Muscle of back (tissue), 13 donors: ENCODE data around the gene PLCXD1. TPM values are rescaled to one million over a fixed set of nuclear protein-coding genes. Genes with fewer than 3 reads are reported as not detected.
"Not testable (repeated sequence)": the region's sequence is repeated elsewhere in the genome, so short reads cannot be mapped to it uniquely, and the experiment has no call there.

Source experiments
- DNase-seq, 3 donors: peaks; one replicate each; pipeline versions ENCODE4 v3.0.0 to v3.0.0-alpha.2; 2013
- long read RNA-seq, 9 donors: transcript quantifications; one replicate each; lab custom pipeline, GENCODE V29; 2026
- polyA plus RNA-seq, 10 donors: library from polyadenylated mRNA; unstranded; fragments of 120-200 nt; gene quantifications; one replicate each; pipeline ENCODE4 v1.2.1, GENCODE V29; 2013; ENCODE audit not compliant: insufficient read length in 10 of 10

Gene PLCXD1, protein sequence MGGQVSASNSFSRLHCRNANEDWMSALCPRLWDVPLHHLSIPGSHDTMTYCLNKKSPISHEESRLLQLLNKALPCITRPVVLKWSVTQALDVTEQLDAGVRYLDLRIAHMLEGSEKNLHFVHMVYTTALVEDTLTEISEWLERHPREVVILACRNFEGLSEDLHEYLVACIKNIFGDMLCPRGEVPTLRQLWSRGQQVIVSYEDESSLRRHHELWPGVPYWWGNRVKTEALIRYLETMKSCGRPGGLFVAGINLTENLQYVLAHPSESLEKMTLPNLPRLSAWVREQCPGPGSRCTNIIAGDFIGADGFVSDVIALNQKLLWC
- polyA plus RNA-seq, result 10 to 100 TPM; 10.7 to 25.5 (median 13.7) TPM
- long read RNA-seq, donor 1, partial matches to known transcripts, result 21 of 21 reads
- long read RNA-seq, donor 1, other reads (novel, unspliced or antisense), result 0 of 21 reads
- long read RNA-seq, donor 2, result 0 reads
- long read RNA-seq, donor 3, result 0 reads
- long read RNA-seq, donor 4, full-length matches to known transcripts, result 1 of 37 reads
- long read RNA-seq, donor 4, partial matches to known transcripts, result 14 of 37 reads
- long read RNA-seq, donor 4, other reads (novel, unspliced or antisense), result 22 of 37 reads
- long read RNA-seq, donor 5, partial matches to known transcripts, result 51 of 52 reads
- long read RNA-seq, donor 5, other reads (novel, unspliced or antisense), result 0 of 52 reads
- long read RNA-seq, donor 6, partial matches to known transcripts, result 36 of 59 reads
- long read RNA-seq, donor 6, other reads (novel, unspliced or antisense), result 23 of 59 reads
- long read RNA-seq, donor 7, partial matches to known transcripts, result 49 of 49 reads
- long read RNA-seq, donor 7, other reads (novel, unspliced or antisense), result 0 of 49 reads
- long read RNA-seq, donor 8, partial matches to known transcripts, result 13 of 13 reads
- long read RNA-seq, donor 8, other reads (novel, unspliced or antisense), result 0 of 13 reads
- long read RNA-seq, donor 9, result 0 reads

GRCh38 chrX:281166-281999, at the start of gene PLCXD1:
Gene PLCXD1, plus strand, starts transcription at chrX:281381. Its CDS starts 2,807 bp downstream, at chrX:284188.
- DNase-seq, result peak; percentile 58 to 88 (median 77)

DNA sequence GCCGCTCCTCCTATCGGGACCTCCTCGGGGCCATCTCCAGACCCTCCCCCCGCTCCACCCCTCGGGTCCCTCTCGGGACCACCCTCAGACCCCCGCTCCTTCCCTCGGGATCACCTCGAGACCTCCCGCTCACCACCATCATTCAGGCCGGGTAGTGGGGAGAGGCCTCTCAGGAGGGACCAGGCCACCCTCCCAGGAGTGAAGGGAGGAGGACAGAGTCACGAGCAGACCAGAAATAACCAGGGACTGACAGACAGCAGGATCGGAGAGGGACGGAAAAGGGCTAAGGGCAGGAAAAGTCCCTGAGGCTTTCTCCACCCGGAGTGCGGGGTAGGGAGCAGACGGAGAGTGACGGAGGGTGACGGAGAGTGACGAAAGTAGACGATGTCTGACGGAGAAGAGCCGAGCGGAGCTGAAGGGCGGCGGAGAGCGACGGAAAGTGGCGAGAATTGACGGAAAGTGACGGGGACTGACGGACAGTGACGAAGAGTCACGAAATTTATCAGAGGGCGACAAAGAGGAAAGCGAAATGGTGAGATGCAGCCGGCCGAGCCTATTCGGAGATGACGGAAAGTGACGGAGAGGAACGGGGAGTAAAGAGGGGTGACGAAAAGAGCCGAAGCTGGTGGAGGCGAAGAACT, 49.4 kb upstream of the PLCXD1 start:
- DNase-seq, result not testable (repeated sequence)

GRCh38 chrX:232278-232655, 48.9 kb upstream of the PLCXD1 start:
- DNase-seq, result not testable (repeated sequence)

DNA sequence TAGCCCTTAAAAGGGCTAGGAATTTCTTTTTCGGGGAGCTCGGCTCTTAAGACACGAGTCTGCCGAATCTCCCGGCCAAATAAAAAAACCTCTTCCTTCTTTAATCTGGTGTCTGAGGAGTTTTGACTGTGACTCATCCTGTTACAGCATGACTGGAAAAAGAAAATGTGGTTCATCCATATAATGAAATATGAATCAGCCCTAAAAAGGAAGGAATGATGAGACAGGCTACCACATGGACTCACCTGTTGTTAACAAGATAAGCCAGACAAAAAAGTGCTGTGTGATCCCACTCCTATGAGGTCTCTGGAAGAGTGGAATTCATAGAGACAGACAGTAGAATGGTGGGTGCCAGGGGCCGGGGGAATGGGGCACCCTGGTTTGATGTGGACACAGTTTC, 45.0 kb upstream of the PLCXD1 start:
- DNase-seq, result not testable (repeated sequence)

- no peak for DNase-seq
These were observed 30.2 kb upstream of the PLCXD1 start for GRCh38 chrX:250965-251364.

GRCh38 chrX:251396-252243, 29.6 kb upstream of the PLCXD1 start:
- DNase-seq, result not testable (repeated sequence)

- DNase-seq, result no peak
These were observed 28.8 kb upstream of the PLCXD1 start for GRCh38 chrX:252244-252956.

DNA sequence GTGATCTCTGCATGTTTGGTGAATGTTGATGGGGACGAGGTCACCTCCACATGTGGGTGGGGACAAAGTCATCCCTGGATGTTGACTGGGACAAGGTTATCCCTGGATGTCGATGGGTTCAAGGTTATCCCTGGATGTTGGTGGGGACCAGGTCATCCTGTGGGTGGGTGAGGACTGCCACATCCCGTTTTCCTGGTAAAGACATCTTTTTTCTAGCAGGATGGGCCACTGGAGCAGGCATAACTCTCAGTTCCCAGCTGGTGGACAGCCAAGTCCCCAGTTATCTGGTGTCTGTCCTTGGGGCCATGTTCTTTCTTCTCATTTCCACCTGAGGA, 28.3 kb upstream of the PLCXD1 start:
- DNase-seq, result no peak

GRCh38 chrX:253451-254297, 27.5 kb upstream of the PLCXD1 start:
- DNase-seq, result no peak

DNA sequence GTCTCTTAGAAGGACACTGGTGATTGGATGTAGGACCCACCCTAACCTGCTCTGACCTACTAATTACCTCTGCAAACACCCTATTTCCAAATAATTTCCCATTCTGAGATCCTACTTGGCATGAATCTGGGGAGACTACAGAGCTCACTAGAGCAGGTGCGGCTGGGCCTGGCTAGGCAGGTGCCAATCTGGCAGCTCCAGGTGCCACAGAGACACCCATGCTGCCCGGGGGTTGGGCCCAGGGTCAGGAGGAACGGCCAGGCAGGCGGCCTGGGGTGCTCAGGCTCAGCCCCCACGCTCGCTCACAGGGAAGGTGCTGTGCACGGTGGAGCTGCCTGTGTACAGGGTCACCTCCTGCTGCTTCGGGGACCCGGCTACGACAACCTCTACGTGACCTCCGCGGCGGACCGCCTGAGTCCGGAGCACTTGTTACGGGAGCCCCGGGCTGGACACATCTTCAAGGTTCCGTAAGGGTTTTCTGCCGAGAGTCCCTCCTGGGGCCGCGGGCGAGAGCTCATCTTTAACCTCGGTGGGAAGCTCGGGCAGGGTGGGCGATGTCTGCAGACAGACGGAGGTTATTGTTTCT, 26.5 kb upstream of the PLCXD1 start:
- no peak for DNase-seq

GRCh38 chrX:255923-256331, 25.3 kb upstream of the PLCXD1 start:
- DNase-seq, result no peak

- not testable (repeated sequence) for DNase-seq
These were observed 24.1 kb upstream of the PLCXD1 start for GRCh38 chrX:257054-257453.

DNA sequence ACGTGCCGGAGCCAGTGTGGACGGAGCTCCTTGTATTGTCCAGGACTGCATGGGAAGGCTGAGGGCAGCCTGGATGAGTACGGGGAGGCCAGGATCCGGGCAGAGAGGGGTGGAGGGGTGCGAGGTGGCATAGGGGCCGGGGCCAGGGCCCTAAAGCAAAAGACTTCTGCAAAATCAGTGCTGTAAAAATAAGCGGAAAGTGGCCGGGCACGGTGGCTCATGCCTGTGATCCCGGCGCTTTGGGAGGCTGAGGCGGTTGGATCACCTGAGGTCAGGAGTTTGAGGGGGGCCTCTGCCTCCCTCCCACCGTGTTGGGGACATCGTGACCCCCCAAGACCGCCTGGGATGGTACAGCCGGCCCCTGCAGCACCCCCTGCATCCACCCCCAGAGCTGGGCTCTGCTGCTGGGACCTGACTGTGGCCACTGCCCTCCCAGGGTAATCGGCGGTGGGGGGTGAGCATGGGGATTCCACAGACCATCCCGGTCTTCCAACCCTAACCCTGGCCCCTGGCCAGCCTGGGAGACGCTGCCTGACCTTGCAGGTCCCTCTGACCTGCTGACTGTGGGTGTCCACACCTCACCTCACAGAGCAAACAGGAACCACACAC, 23.4 kb upstream of the PLCXD1 start:
- DNase-seq, result no peak

- DNase-seq, result no peak
These were observed 22.7 kb upstream of the PLCXD1 start for GRCh38 chrX:258291-259040.

GRCh38 chrX:259692-260355, 21.4 kb upstream of the PLCXD1 start:
- no peak for DNase-seq

- peak in 1 of 3 donors; percentile 48 for DNase-seq
These were observed 19.8 kb upstream of the PLCXD1 start for GRCh38 chrX:261167-261918.
